Ureter (tissue), 1 donor: Measurements from ENCODE around the gene PAIP2B. TPM values are rescaled to one million over a fixed set of nuclear protein-coding genes. Genes with fewer than 3 reads are reported as not detected.
"Not testable (repeated sequence)": the region's sequence is repeated elsewhere in the genome, so short reads cannot be mapped to it uniquely, and the experiment has no call there.

ENCODE experiments used
- DNase-seq: peaks from one replicate; pipeline ENCODE4 v3.0.0-alpha.2; 2020; ENCODE audit warnings: low spot score
- total RNA-seq: library from RNA; stranded (reverse); gene quantifications from one replicate; pipeline ENCODE4 v1.2.4, GENCODE V29; 2023
- donor health status: DM: yes; HTN: yes; CAD: no.

PAIP2B gene
- total RNA-seq = 11.6 TPM

- DNase-seq = peak; percentile 99
Measured at GRCh38 chr2:71226965-71227560, at the start of gene PAIP2B. Gene PAIP2B, minus strand, starts transcription at chr2:71227103. Its CDS starts 24,514 bp downstream, at chr2:71202589.

- no peak for DNase-seq
Measured at GRCh38 chr2:71275939-71276310, 49.0 kb upstream of the PAIP2B start.

GRCh38 chr2:71269511-71270090, 42.7 kb upstream of the PAIP2B start:
- DNase-seq = no peak

GRCh38 chr2:71263386-71263785, 36.5 kb upstream of the PAIP2B start:
- DNase-seq = no peak

- no peak for DNase-seq
Measured at GRCh38 chr2:71261534-71261933, 34.6 kb upstream of the PAIP2B start.

- DNase-seq = no peak
Measured at GRCh38 chr2:71256421-71256820, 29.5 kb upstream of the PAIP2B start.

- DNase-seq = no peak
Measured at GRCh38 chr2:71254776-71255175, 27.9 kb upstream of the PAIP2B start.

GRCh38 chr2:71254078-71254477, 27.2 kb upstream of the PAIP2B start:
- no peak for DNase-seq

GRCh38 chr2:71253476-71253875, 26.6 kb upstream of the PAIP2B start:
- DNase-seq = no peak

- DNase-seq = no peak
Measured at GRCh38 chr2:71252862-71253261, 26.0 kb upstream of the PAIP2B start.

GRCh38 chr2:71250935-71251334, 24.0 kb upstream of the PAIP2B start:
- no peak for DNase-seq

- DNase-seq = no peak
Measured at GRCh38 chr2:71244302-71244660, 17.4 kb upstream of the PAIP2B start.

- DNase-seq = no peak
Measured at GRCh38 chr2:71243634-71244301, 16.9 kb upstream of the PAIP2B start.

- DNase-seq = no peak
Measured at GRCh38 chr2:71240794-71241193, 13.9 kb upstream of the PAIP2B start.

- no peak for DNase-seq
Measured at GRCh38 chr2:71238089-71238488, 11.2 kb upstream of the PAIP2B start.

GRCh38 chr2:71235930-71236587, 9.2 kb upstream of the PAIP2B start:
- no peak for DNase-seq

- DNase-seq = not testable (repeated sequence)
Measured at GRCh38 chr2:71233072-71233471, 6.2 kb upstream of the PAIP2B start.

GRCh38 chr2:71226096-71226964, 573 bp downstream of the PAIP2B start:
- peak; percentile 58 for DNase-seq

GRCh38 chr2:71224935-71225334, 2.0 kb downstream of the PAIP2B start:
- no peak for DNase-seq

GRCh38 chr2:71224457-71224856, 2.4 kb downstream of the PAIP2B start:
- no peak for DNase-seq

- no peak for DNase-seq
Measured at GRCh38 chr2:71223767-71224333, 3.1 kb downstream of the PAIP2B start.

GRCh38 chr2:71220743-71221142, 6.2 kb downstream of the PAIP2B start:
- DNase-seq = no peak
